Peyer's patch (tissue), 4 donors: Measurements from ENCODE around the gene KCNJ9.

ENCODE experiments used
- POLR2A ChIP-seq, 2 donors: fragments of 450-650 bp; IDR thresholded peaks; one replicate each; pipeline ENCODE4 v1.5.1; 2017; ENCODE audit warnings: antibody characterized with exemption in 2 of 2, mild to moderate bottlenecking in 2 of 2, moderate library complexity in 2 of 2
- TF ChIP-seq, protein P1 (sequence below), 6 experiments: fragments of 450-650 bp in 4 of 6; fragments of 200-600 bp in 2 of 6; sonication (generic) in 1 of 6; IDR thresholded peaks; one replicate each; pipeline ENCODE4 v1.5.1; 2017 to 2019; ENCODE audit warnings: antibody characterized with exemption in 6 of 6, mild to moderate bottlenecking in 3 of 6, moderate library complexity in 1 of 6

DNA sequence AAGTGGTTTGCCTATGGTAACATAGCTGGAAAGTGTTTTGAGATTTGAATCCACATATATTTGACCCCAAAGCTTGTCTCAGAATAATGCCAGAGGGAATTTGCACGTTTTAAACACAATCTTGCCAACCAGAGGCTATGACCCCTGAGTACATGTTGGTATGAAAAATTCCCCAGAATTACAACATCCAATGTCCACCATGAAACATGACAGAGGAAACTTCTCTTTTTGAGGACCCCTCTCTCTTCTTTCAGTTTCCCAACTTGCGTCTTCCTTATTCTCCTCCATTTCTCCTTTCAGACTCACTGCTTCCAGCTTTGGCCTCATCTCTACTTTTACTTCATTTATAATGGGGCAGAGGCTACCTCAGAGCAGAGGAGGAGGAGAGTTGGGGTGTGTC, 5.5 kb upstream of the KCNJ9 start:
- TF ChIP-seq POLR2A (IDR thresholded peaks at IDR 0.05), result no peak
- TF ChIP-seq, protein P1, sequence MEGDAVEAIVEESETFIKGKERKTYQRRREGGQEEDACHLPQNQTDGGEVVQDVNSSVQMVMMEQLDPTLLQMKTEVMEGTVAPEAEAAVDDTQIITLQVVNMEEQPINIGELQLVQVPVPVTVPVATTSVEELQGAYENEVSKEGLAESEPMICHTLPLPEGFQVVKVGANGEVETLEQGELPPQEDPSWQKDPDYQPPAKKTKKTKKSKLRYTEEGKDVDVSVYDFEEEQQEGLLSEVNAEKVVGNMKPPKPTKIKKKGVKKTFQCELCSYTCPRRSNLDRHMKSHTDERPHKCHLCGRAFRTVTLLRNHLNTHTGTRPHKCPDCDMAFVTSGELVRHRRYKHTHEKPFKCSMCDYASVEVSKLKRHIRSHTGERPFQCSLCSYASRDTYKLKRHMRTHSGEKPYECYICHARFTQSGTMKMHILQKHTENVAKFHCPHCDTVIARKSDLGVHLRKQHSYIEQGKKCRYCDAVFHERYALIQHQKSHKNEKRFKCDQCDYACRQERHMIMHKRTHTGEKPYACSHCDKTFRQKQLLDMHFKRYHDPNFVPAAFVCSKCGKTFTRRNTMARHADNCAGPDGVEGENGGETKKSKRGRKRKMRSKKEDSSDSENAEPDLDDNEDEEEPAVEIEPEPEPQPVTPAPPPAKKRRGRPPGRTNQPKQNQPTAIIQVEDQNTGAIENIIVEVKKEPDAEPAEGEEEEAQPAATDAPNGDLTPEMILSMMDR (IDR thresholded peaks at IDR 0.05), result no peak
